DOHH2 (cell line): ENCODE measurements around the gene SDHAF2.

ENCODE experiments used
- CTCF ChIP-seq: fragments of 200-600 bp; sonication (generic); IDR thresholded peaks from one replicate; pipeline ENCODE4 v1.5.1; 2014; ENCODE audit warnings: antibody characterized with exemption, mild to moderate bottlenecking, low read depth, low read length; ENCODE audit not compliant: poor library complexity, severe bottlenecking
- EZH2phosphoT487 ChIP-seq: fragments of 200-600 bp; sonication (generic); IDR thresholded peaks from 2 replicates; pipeline ENCODE4 v1.6.1; 2017; ENCODE audit warnings: borderline replicate concordance, mild to moderate bottlenecking, antibody characterized with exemption, low read length, moderate library complexity, mixed read lengths

GRCh38 chr11:61452825-61453224 is 22.9 kb downstream of the SDHAF2 start:
- no peak for TF ChIP-seq CTCF
- TF ChIP-seq EZH2phosphoT487, result no peak
